ENCODE data around the gene MAEA. TPM values are rescaled to one million over a fixed set of nuclear protein-coding genes. Genes with fewer than 3 reads are reported as not detected.
A peak's percentile ranks its signal among the peaks of the same experiment; 100 is the strongest.
"Not testable (repeated sequence)": the region's sequence is repeated elsewhere in the genome, so short reads cannot be mapped to it uniquely, and the experiment has no call there.

MAEA gene
- polyA plus RNA-seq, 1 donor, result 40.3 TPM

GRCh38 chr4:1279253-1279652 is 10.4 kb upstream of the MAEA start:
- no peak for DNase-seq

- DNase-seq, result no peak
Observed at GRCh38 chr4:1283711-1284110, 6.0 kb upstream of the MAEA start.

DNA sequence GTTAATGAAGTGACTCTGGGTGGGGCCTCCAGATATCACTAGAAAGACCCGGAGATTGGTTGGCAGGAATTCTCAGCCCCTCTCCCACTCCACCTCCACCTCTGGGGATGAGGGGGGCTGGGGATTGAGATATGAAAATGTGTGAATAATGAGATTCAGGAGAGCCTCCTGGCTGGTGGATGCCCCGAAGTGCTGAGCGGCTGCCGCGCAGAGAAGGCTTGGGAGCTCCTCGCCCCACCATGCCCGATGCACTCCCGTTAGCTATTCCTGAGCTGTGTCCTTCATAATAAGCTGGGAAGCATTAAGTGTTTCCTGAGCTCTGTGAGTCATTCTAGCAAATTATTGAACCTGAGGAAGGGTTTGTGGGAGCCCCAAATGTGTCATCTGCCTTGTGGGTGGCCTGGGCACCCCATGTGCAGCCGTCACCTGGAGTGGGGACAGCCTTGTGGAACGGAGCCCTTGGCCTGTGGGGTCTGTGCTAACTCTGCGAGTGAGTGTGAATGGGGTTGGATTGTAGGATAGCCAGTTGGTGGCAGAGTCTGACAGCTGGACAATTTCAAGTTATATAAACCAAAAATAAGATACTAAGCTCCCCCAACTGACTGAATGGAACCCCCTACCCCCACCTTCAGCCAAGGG is 4.4 kb upstream of the MAEA start:
- no peak for DNase-seq

DNA sequence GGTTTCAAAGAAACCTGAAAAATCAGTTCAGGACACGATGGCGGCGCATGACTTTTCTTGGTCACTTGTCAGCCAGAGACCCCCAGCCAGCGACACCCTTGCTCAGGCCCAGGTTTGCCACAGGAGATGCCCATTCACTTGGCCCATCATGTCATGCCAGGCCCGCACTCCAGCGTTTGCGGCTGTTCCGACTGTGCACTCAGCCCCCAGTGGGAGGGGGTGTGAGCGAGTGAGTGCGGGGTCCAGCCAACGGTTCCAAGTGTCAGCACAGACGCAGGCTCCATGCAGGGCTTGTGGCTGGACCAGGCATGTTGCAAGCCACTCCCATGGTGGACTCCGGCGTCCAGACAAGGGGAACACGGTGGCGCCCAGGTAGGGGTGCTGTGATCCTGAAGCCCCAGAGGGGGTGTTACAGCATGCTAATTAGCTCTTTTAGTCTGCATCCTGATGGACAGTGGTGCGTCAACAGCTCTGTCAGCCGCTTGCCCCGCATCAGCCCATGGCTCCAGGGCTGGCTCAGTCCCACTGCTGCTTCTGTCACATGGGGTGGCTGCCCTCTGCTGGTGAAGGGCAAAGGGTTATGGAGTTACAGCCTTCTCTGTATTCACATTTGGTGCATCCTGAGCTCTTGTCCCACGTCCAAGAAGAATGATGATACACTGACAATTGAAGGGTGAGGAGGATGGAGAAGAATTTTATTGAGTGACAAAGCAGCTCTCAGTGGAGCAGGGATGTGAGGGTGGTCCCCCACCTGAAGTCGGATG is 3.7 kb upstream of the MAEA start:
- DNase-seq, result no peak

DNA sequence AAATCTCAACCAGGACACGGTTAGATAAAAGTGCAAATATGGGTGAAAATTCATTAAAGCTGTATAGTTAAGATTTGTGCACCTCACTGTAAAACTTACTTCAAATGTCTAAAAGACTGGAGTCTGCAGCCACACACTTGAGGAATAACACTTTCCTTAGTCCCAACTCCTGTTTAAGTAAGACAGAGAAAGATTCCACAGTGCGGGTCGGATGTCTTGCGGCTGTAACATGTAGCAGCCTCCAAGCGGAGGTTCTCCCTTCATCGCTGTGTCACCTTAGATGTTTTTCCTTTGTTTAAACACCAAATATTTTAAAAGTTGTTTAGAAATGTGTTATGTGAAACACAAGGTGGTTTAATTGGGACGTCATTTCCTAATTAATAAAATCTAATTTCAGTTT is 905 bp upstream of the MAEA start:
- DNase-seq, result no peak

GRCh38 chr4:1290165-1290977 is 680 bp downstream of the MAEA start:
- DNase-seq, result peak; percentile 8

GRCh38 chr4:1291091-1291490 is 1.4 kb downstream of the MAEA start:
- no peak for DNase-seq

GRCh38 chr4:1291996-1292702 is 2.5 kb downstream of the MAEA start:
- DNase-seq, result no peak

DNA sequence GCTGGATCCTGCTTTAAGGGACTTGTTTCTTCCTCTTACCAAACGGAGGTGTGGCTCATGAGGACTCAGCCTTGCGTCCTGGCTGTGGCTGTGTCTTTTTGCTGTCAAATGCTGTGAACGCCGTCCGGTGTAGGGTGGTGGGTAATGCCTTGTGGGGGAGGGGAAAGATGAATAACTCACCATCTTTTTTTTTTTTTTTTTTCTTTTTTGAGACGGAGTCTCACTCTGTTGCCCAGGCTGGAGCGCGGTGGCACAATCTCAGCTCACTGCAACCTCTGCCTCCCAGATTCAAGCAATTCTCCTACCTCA is 3.0 kb downstream of the MAEA start:
- not testable (repeated sequence) for DNase-seq

DNA sequence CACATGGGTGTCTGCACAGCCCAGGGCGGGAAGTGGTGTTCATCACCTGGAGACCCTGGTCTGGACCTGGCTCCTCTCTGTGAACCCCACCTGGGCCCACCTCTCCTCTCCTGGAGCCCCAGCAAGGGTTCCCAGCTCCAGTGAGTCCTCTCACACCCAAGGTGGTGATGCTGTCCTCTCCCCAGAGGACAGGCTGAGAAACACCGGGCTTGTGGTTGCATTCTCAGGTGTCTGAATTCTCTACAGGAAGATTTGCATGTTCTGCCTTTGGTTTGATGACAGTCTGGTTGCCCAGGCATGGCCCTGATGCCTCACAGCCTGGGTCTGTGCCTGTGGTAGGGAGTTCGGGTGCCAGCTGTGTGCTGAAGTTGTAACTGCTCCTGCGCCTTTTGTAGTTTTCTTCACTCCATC is 3.8 kb downstream of the MAEA start:
- DNase-seq, result no peak

DNA sequence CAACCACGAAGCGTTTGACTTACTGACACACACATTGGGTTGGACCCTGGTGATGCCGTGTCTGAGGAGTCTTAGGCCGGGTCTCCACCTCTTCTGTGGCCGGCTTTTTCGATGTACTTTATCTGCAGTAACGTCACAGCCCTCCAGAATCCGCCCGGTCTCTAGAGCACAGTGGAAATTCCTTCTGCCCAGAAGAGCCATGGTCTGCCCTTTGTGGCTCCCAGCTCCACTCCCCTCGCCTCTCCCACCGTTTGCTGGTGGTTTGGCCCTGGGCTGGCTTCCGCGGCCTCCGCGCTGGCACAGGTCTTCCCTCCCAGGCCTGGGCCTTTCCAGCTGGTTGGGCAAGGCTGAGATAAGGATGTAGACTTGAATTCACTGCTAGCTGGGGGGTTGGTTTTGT is 4.3 kb downstream of the MAEA start:
- DNase-seq, result no peak

GRCh38 chr4:1294424-1294823 is 4.7 kb downstream of the MAEA start:
- DNase-seq, result no peak

DNA sequence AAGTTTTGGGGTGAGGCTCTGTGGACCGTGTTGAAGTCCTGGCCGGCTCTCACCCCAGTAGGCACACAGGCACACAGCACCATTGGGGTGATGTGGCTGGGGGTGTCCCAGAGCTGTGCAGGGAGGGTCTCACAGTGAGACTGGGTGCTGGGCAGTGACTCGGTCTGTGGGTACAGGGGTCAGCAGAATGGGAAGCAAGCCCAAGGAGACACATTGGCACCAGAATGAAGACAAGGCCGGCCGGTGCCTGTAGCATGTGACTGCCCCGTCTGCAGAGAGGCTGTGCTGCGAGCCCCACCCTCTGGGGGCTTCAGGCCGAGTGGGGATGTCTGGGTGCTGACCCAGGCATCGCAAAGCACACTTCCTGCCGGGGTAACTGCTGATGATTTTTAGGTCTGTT is 5.2 kb downstream of the MAEA start:
- DNase-seq, result no peak

DNA sequence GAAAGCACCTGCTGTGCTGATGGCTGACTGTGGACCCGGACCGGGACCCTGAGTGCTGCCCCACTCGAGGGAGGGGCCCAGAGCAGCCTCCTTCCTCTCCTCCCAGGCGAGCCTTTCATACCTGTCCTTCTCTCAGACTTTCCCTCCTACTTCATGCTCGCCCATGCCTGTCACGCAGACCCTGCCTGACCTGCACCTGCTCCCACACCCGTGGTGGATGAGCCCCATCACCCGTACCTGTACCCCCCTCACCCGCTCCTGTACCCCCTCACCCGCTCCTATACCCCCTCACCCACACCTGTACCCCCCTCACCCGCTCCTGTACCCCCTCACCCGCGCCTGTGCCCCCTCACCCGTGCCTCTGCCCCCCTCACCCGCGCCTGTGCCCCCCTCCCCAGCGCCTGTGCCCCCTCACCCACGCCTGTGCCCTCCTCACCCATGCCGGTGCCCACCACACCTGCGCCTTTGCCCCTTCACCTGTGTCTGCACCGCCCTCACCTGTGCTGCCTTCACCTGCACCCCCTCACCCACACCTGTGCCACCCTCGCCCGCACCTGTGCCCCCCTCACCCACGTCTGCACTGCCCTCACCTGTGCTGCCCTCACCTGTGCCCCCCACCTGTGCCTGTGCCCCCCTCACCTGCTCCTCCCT is 5.8 kb downstream of the MAEA start:
- no peak for DNase-seq

DNA sequence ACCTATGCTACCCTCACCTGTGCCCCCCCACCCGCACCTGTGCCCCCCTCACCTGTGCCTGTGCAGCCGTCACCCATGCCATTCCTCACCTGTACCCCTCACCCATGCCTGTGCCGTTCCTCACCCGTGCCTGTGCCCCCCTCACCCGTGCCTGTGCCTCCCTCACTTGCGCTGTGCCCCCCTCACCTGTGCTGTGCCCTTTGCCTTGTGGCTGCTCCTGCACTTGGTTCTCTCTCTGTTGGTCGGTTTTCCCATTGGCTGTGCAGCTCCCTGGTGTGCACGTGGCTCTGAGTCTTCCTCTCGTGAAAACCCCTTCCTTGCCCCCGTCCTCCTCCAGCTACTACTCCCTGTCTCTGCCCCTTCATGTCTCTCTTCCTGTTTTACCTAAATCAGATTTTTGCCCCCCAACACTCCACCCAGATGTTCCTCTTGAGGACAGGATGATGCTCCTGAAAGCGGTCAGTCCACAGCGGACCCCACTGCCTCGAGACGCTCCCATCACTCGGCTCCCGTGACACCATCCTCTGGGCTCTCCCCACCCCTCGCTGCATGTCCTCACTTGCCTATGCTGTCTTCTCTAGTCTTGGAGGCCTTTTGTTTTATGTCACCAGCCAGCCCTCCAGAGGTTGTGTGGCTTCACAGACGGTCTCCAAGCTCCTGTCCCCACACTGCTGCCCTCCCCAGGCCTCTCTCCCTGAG is 6.8 kb downstream of the MAEA start:
- no peak for DNase-seq

GRCh38 chr4:1297023-1297395 is 7.3 kb downstream of the MAEA start:
- no peak for DNase-seq

GRCh38 chr4:1297456-1298325 is 8.0 kb downstream of the MAEA start:
- DNase-seq, result no peak

DNA sequence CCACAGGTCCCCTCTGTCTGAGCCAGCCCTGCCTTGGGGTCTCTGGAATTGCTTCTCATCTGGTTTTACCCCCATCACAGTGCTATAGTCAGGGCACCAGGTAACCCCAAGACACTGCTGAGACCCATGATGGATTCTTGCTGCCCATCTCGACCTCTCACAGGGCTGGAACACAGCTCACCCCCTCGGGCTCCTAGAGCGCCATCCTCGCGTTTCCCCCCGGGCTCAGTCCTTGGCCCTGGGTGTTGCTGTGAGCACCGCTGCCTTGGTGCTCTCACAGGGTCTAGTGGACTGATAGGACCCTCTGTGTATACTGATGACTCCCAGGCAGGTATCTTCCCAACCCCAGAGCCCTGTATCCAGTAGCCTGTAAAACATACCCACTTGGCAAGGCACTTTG is 8.8 kb downstream of the MAEA start:
- no peak for DNase-seq

GRCh38 chr4:1299301-1299860 is 9.7 kb downstream of the MAEA start:
- DNase-seq, result no peak
